ENCODE measurements around the gene CFAP210.
"Not testable (repeated sequence)": the region's sequence is repeated elsewhere in the genome, so short reads cannot be mapped to it uniquely, and the experiment has no call there.

CFAP210 gene

GRCh38 chr2:169615982-169616381, 78.2 kb downstream of the CFAP210 start:
- DNase-seq, result not testable (repeated sequence)

GRCh38 chr2:169613876-169614275, 80.3 kb downstream of the CFAP210 start:
- no peak for DNase-seq

GRCh38 chr2:169609264-169609663, 84.9 kb downstream of the CFAP210 start:
- no peak for DNase-seq

- DNase-seq, result no peak
Measured at GRCh38 chr2:169599568-169599967, 94.6 kb downstream of the CFAP210 start.

- no peak for DNase-seq
Measured at GRCh38 chr2:169598982-169599381, 95.2 kb downstream of the CFAP210 start.

GRCh38 chr2:169596546-169596945, 97.7 kb downstream of the CFAP210 start:
- not testable (repeated sequence) for DNase-seq
